Measurements from ENCODE around the gene OR4D11.
"Not testable (repeated sequence)": the region's sequence is repeated elsewhere in the genome, so short reads cannot be mapped to it uniquely, and the experiment has no call there.

The OR4D11 gene

DNA sequence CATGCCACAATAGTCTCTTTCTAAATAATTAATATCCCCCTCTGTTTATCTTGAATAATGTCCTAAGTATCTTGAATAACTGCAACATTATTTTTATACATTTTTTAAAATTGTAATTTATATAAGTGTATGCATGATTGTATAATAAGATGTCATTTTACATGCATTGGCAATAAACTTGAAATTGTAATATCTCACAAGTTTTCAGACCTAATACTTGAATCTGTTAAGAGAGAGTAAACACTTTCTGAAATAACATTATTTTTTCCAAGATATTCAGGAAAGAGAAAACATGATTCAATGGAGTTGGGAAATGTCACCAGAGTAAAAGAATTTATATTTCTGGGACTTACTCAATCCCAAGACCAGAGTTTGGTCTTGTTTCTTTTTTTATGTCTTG lies at the start of gene OR4D11:
Gene OR4D11 (plus strand): TSS at position 301 of the 400 bp plus-strand sequence. CDS start 0 bp downstream, at position 301.
- no peak for DNase-seq (ENCODE audit: low read depth in 1 of 2, low spot score in 1 of 2)

DNA sequence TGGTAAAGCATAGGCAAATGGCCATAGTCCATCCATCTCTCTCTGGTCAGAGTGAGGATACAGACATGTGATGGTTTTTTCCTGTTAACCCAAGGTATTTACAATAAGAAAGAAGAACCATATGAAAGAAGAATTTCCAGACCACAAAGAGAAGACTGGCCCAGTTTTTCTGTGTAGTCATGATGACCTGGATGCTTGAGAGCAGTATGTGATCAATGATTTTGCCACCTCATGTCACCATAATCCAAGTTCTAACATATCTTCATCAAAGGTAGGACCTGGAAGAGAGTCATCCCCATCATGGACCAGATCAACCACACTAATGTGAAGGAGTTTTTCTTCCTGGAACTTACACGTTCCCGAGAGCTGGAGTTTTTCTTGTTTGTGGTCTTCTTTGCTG lies 46.7 kb upstream of the OR4D11 start, which contains the start of gene OR4D6:
Gene OR4D6 (plus strand): TSS at position 301 of the 400 bp plus-strand sequence. CDS start 0 bp downstream, at position 301.
- no peak for DNase-seq (ENCODE audit: low read depth in 1 of 2, low spot score in 1 of 2)

DNA sequence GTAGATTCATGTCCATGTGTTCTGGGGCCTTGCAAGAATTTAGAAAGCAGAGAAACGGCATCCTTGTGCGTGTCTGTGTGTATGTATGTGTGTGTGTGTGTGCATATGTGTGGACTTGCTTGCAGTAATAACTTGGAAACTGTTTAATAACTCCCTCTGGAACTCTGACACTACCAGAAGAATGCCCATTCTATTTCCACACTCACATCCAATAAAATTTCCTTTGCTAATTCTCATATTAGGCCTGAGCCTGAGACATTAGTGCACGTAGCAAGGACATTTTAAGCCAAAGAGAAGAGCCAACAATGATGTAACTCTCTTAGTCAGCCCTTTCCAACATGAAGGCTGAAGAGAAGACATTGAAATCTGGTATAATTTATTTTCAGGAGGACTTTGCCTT lies 43.5 kb upstream of the OR4D11 start:
- no peak for DNase-seq (ENCODE audit: low read depth in 1 of 2, low spot score in 1 of 2)

GRCh38 chr11:59463190-59463641 lies 40.2 kb upstream of the OR4D11 start:
- no peak for DNase-seq (ENCODE audit: low read depth in 1 of 2, low spot score in 1 of 2)

DNA sequence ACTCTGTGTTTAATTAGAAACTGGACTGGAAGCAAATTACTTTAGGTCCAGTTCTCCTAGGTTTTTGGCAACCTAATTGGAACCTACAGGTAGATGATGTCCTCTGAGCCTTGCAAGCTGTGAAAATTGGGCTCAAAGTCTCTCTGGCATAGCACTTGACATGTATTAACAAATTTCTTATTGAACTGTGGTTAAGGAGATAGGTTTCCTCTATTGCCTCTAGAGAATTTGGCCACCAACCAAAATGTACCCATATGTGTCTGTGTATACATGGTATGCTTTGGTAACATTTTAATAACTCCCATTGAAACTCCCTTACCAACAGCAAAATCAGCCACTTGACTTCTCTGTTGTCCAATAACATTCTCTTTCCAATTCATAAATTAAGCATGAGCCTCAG lies 30.4 kb upstream of the OR4D11 start, which contains the start of gene OR4D10:
Gene OR4D10 (plus strand): TSS at position 301 of the 400 bp plus-strand sequence. CDS start 4,115 bp downstream, outside the sequence.
- no peak for DNase-seq (ENCODE audit: low read depth in 1 of 2, low spot score in 1 of 2)

GRCh38 chr11:59475176-59475575 lies 28.2 kb upstream of the OR4D11 start:
- DNase-seq (ENCODE audit: low read depth in 1 of 2, low spot score in 1 of 2): no peak

- no peak for DNase-seq (ENCODE audit: low read depth in 1 of 2, low spot score in 1 of 2)
Measured at GRCh38 chr11:59479906-59480305, 23.5 kb upstream of the OR4D11 start.

DNA sequence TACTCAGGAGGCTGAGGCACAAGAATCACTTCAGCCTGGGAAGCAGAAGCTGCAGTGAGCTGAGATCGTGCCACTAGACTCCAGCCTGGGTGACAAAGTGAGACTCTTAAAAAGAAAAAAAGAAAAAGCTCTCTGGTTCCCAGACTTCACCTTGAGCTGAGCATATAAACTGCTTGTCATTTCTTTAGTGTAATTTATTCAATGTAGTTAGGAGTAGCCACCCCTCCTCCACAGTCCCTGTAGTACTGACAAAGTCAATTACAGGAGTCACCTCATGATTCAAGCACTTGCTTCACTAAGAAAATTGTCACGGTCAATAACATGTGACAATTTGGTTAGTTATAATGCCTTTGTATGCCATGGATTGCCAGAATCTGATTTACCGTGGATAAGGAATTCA lies 23.0 kb upstream of the OR4D11 start:
- no peak for DNase-seq (ENCODE audit: low read depth in 1 of 2, low spot score in 1 of 2)

- DNase-seq (ENCODE audit: low read depth in 1 of 2, low spot score in 1 of 2): no peak
Measured at GRCh38 chr11:59501931-59502330, 1.4 kb upstream of the OR4D11 start.

GRCh38 chr11:59510941-59511589 lies 7.7 kb downstream of the OR4D11 start, which contains the start of gene OR4D9:
OR4D9 (plus strand) TSS chr11:59511539; CDS start chr11:59514913, 3,374 bp downstream.
- no peak for DNase-seq (ENCODE audit: low read depth in 1 of 2, low spot score in 1 of 2)

GRCh38 chr11:59511675-59512074 lies 8.3 kb downstream of the OR4D11 start:
- DNase-seq (ENCODE audit: low read depth in 1 of 2, low spot score in 1 of 2): no peak

DNA sequence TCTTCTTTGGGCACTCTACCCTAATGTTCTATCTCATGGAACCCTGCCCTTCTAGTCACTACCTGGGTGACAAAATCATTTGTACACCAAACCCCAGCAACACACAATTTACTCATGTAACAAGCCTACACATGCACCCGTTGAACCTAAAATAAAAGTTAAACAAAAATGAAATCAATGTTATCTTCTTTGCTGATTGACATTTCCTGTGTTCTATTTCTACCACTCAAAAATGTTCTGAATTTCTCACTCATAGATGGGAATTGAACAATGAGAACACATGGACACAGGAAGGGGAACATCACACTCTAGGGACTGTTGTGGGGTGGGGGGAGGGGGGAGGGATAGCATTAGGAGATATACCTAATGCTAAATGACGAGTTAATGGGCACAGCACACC lies 16.8 kb downstream of the OR4D11 start:
- DNase-seq (ENCODE audit: low read depth in 1 of 2, low spot score in 1 of 2): not testable (repeated sequence)

DNA sequence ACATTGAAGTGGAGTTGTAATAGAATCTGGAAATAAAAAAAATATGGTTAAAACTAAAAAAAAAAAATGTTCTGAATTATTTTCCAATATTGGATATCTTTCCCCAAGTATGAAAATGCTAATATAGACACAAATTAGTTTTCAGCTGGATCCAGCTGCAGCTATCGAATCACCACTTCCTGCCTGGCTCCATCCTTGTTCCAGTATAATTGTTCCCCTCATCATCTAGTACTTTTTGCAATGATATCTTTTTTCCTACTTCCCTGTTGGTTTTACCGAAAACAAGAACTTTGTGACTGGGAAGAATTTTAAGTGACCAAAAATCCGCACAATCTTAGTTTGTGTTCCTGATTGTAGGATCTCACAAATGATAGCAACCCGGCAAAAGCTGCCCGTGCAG lies 17.4 kb downstream of the OR4D11 start:
- no peak for DNase-seq (ENCODE audit: low read depth in 1 of 2, low spot score in 1 of 2)

GRCh38 chr11:59523541-59523940 lies 20.2 kb downstream of the OR4D11 start:
- no peak for DNase-seq (ENCODE audit: low read depth in 1 of 2, low spot score in 1 of 2)

DNA sequence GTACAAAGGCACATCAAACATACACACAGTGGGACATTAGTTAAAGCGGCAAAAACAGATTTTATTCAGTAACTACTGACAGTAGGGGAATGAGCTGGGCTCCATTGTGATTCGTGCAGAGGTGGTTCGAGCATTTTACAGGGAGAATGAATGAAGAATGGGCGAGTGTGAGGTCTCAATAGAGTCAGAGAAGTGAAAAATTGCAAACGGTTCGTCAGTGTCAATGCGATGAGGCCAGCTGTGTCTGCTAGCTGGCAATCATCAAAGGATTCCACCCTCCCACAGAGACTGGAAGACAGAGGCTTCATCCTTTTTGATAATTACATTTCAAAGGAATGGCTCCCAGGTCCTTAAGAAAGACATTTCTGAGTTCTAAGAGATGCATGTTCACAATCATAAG lies 25.3 kb downstream of the OR4D11 start:
- no peak for DNase-seq (ENCODE audit: low read depth in 1 of 2, low spot score in 1 of 2)

DNA sequence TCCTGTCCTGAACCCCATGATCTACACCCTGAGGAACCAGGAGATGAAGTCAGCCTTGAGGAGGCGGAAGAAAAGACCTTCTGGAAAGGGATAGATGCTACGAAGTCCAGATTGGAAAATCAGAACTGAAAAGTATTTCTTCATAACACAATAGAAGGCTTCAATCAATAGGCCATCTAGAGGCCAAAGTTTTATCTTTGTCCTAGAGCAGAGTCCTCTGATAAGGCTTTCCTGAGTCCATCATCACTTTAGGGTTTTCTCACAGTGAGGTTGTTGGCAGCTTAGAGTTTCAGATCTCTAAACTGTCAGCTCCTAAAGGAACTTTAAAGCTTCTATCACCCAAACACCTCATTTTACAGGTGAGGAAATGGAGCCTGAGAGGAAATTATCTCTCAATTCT lies 29.2 kb downstream of the OR4D11 start:
- no peak for DNase-seq (ENCODE audit: low read depth in 1 of 2, low spot score in 1 of 2)

DNA sequence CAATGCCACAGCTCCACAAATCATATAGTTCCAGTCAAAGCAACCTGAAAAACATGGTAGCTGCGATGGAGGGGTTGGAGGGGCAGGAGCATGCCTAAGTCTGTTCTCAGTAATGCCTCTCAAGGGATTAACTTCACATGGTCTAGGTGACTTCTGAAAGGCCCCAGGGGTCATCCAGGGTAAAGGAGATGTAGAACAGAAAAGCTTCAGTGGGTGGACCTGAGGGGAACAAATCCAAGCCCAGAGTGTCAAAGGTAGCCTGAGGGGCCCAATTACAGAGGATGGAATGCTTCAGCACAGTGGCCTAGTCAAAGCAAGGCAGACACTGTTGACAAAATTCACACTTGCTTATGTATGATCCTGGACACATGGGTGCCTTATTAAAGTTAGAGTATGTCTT lies 31.3 kb downstream of the OR4D11 start:
- no peak for DNase-seq (ENCODE audit: low read depth in 1 of 2, low spot score in 1 of 2)

GRCh38 chr11:59542142-59542810 lies 38.9 kb downstream of the OR4D11 start:
- DNase-seq (ENCODE audit: low read depth in 1 of 2, low spot score in 1 of 2): no peak

DNA sequence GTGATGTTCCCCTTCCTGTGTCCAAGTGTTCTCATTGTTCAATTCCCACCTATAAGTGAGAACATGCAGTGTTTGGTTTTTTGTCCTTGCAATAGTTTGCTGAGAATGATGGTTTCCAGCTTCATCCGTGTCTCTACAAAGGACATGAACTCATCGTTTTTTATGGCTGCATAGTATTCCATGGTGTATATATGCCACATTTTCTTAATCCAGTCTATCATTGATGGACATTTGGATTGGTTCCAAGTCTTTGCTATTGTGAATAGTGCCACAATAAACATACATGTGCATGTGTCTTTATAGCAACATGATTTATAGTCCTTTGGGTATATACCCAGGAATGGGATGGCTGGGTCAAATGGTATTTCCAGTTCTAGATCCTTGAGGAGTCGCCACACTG lies 40.3 kb downstream of the OR4D11 start:
- not testable (repeated sequence) for DNase-seq (ENCODE audit: low read depth in 1 of 2, low spot score in 1 of 2)

- no peak for DNase-seq (ENCODE audit: low read depth in 1 of 2, low spot score in 1 of 2)
Measured at GRCh38 chr11:59544869-59545178, 41.4 kb downstream of the OR4D11 start.

DNA sequence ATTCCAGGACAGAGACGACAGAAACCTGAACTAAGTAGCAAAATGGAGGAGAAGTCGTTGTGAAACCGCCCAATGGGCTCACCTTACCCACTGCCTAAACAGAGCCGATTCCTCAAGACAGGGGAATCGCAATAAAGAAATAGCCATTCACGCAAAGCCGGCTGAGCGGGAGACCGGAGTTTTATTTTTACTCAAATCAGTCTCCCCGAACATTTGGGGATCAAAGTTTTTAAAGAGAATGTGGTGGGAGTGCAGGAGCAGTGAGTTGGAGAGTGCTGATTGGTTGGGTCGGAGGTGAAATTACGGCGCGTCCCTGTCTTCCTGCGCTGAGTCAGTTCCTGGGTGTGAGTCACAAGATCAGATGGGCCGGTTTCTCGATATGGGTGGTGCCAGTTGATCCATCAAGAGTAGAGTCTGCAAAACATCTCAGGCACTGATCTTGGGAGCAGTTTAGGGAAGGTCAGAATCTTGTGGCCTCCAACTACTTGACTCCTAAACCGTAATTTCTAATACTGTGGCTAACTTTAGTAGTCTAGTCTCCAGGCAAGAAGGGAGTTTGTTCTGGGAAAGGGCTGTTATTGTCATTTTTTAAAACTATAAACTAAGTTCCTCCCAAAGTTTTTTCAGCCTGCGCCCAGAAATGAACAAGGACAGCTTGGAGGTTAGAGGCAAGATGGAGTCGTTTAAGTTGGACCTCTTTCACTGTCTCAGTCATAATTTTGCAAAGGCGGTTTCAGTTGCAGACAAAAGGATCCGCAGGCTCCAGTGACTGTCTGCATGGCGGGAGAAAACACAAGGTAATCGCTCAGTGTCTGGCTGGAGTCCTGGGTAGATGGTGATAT lies 42.0 kb downstream of the OR4D11 start:
- no peak for DNase-seq (ENCODE audit: low read depth in 1 of 2, low spot score in 1 of 2)
